Measurements from ENCODE around the gene PPP1R13B. TPM values are rescaled to one million over a fixed set of nuclear protein-coding genes. Genes with fewer than 3 reads are reported as not detected.

PPP1R13B gene
- polyA plus RNA-seq, 1 of the 3 experiments (the other 2 are of a cell fraction), result 5.7 TPM

- ChIA-PET POLR2A (interaction anchor here (0.6 kb wide), 1 partner anchor 1615 kb away, joined by 3 read pairs; no protein-coding TSS in a partner anchor), CTCF (interaction anchor here (1.3 to 2.4 kb wide), 4 partner anchors 10 to 82 kb away, joined by 3 to 8 read pairs (median 4); no protein-coding TSS in a partner anchor)
- Histone ChIP-seq H2AFZ (ENCODE audit: low read depth) (no peak overlapping the region), H3K27me3 (ENCODE audit: insufficient read depth) (no peaks in the 10 kb centered on the region), H4K20me1 (ENCODE audit: insufficient read depth) (no peaks in the 10 kb centered on the region), H3K4me3 (ENCODE audit: low read depth in 2 of 2, low read length in 1 of 2) (no peak overlapping the region), H3K27ac (ENCODE audit: low read depth in 2 of 2, low read length in 1 of 2) (no peak overlapping the region), H3K79me2 (ENCODE audit: insufficient read depth) (no peaks in the 10 kb centered on the region), H3K4me2 (no peak overlapping the region), H3K9me2 (no peaks in the 10 kb centered on the region), H3K9ac (no peak overlapping the region), H3K9me3 (no peaks in the 10 kb centered on the region), H3K4me1 (ENCODE audit: control insufficient read depth in 1 of 2, insufficient read depth in 2 of 2, low read depth in 1 of 2, low read length in 1 of 2) (peaks cover 0 to 9% of the 10 kb centered on the region in 2 experiments; a peak in 1 of 4 replicates), H3K36me3 (replicated peaks in 1 of 2; ENCODE audit: control insufficient read depth in 1 of 2, insufficient read depth in 2 of 2, low read length in 1 of 2) (no peaks in the 10 kb centered on the region), H3F3A (replicated peaks; ENCODE audit: insufficient read depth) (no peaks in the 10 kb centered on the region)
- peak; percentile 42 for DNase-seq
- WGBS (ENCODE audit: low lambda C conversion rate), result 90% methylated on average over 6 of the region's 18 CpGs
- TF ChIP-seq MXI1 (IDR thresholded peaks at IDR 0.05; ENCODE audit: low read depth, low read length) (no peak), FOXJ3 (CRISPR knock-in tag; IDR thresholded peaks at IDR 0.05) (no peak), RCOR1 (IDR thresholded peaks at IDR 0.05; ENCODE audit: low read length) (no peak), USF2 (IDR thresholded peaks at IDR 0.05; ENCODE audit: borderline replicate concordance, low read depth, low read length) (no peak), POLR2AphosphoS5 (IDR thresholded peaks at IDR 0.05; ENCODE audit: low read depth, low read length) (no peak), NRF1 (IDR thresholded peaks at IDR 0.05; ENCODE audit: low read depth, low read length) (no peak), REST (IDR thresholded peaks at IDR 0.05; ENCODE audit: low read depth, low read length) (no peak), FOSL2 (IDR thresholded peaks at IDR 0.05; ENCODE audit: borderline replicate concordance, low read depth) (no peak), CHD2 (IDR thresholded peaks at IDR 0.05; ENCODE audit: low read length, partially characterized antibody) (no peak), TEAD4 (IDR thresholded peaks at IDR 0.05; ENCODE audit: borderline replicate concordance, insufficient read depth) (no peak), RFX5 (IDR thresholded peaks at IDR 0.05; ENCODE audit: low read length) (no peak), PBX3 (IDR thresholded peaks at IDR 0.05) (no peak), GATA2 (CRISPR knock-in tag; IDR thresholded peaks at IDR 0.05) (no peak), EZH2phosphoT487 (IDR thresholded peaks at IDR 0.05; ENCODE audit: borderline replicate concordance, low read depth) (no peak), TAF1 (IDR thresholded peaks at IDR 0.05; ENCODE audit: borderline replicate concordance, low read depth, low read length) (no peak)
- TF ChIP-seq, protein P1, sequence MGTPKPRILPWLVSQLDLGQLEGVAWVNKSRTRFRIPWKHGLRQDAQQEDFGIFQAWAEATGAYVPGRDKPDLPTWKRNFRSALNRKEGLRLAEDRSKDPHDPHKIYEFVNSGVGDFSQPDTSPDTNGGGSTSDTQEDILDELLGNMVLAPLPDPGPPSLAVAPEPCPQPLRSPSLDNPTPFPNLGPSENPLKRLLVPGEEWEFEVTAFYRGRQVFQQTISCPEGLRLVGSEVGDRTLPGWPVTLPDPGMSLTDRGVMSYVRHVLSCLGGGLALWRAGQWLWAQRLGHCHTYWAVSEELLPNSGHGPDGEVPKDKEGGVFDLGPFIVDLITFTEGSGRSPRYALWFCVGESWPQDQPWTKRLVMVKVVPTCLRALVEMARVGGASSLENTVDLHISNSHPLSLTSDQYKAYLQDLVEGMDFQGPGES (IDR thresholded peaks at IDR 0.05; ENCODE audit: low read depth, low read length), result no peak
- TF ChIP-seq, protein P2, sequence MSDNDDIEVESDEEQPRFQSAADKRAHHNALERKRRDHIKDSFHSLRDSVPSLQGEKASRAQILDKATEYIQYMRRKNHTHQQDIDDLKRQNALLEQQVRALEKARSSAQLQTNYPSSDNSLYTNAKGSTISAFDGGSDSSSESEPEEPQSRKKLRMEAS (IDR thresholded peaks at IDR 0.05; ENCODE audit: low read depth), result no peak
Observed at GRCh38 chr14:103890821-103891666, 43.7 kb upstream of the PPP1R13B start.
